GM18868 (cell line): ENCODE data around the gene ZMIZ1.

ENCODE experiments used
- ATAC-seq: cut with Tn5 transposase; IDR thresholded peaks from one replicate; pipeline ENCODE4 v1.9.1; 2021; ENCODE audit warnings: mild to moderate bottlenecking, moderate library complexity; ENCODE audit not compliant: unreplicated experiment

ZMIZ1 gene

DNA sequence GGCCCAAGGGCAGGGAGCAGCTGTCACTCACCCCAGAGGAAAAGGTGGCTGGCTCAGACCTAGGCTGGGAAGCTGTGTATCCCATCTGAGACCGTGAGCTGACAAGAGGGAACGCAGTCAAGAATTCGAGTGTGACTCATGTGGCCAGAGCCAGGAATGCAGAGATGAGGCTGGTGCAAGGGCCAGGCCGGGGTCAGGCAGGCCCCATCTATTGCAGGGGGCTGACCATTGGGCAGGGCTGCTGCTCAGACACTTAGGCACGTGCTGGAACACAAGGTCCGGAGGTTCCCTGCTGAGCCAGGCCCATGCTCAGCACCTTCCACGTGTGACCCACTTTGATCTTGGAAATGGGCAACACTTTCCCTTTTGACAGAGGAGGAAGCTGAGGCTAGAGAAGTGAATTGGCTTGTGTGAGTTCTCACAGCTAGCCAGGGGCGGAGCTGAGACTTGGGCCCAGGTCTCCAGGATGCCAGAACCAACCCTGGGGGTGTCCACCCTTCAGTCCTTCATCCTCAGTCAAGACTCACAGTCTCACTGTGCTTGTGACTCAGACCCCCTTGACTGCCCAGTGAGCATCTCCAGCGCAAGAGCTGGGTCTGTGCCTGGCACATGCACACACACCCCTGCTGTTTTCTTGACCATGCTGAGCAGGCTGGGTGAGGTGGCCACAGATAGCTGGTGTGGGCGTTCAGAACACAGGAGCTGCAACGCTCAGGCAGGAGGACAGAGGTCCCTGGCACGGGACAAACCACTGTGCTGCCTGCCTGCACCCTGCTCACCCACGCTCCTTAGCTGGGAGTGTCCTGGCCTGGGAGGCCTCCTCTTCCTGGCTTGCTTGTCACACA, 230.9 kb downstream of the ZMIZ1 start:
- no peak for ATAC-seq

DNA sequence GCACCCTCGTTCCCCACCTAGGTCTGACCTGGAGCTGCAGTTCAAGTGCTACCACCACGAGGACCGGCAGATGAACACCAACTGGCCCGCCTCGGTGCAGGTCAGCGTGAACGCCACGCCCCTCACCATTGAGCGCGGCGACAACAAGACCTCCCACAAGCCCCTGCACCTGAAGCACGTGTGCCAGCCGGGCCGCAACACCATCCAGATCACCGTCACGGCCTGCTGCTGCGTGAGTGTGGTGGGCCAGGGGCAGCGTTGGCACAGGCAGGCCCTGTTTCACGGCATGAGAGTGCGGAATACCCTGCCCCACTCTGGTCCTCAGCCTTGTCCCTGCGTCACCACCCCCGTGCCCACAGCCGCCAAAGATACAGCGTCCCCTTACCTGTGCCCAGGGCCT, 231.9 kb downstream of the ZMIZ1 start:
- no peak for ATAC-seq

DNA sequence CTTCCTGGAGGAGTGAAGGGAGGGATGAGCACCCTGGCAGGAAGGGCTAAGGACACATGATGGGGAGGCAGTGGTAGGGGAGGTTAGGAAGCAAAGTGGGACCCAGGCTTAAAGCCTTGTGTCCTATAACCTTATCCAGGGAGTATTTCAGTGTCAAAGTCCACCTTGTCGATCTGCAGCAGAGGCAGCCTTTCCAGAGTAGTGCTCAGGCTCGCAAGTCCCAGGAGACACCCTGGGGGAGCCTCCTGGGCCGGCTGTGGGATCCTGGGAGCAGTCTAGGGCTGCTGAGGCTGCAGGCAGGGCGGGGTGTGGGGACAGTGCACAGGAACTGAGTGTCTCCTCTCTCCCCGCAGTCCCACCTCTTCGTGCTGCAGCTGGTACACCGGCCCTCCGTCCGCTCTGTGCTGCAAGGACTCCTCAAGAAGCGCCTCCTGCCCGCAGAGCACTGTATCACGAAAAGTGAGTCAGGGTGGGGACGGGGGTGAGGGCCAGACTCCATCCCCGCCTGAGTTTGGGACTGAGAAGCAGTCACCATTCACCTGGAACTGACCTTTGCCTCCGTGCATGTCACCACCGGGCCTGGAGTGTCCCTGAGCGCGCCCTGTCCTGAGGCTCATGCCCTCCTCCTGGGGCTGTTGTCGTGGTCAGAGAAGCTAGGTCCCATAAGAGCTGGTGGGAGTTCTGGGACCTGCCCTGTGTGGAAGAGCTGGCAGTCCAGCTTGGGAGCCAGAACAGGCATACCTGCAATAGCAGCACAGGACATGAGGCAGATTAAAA, 233.2 kb downstream of the ZMIZ1 start:
- ATAC-seq: no peak

DNA sequence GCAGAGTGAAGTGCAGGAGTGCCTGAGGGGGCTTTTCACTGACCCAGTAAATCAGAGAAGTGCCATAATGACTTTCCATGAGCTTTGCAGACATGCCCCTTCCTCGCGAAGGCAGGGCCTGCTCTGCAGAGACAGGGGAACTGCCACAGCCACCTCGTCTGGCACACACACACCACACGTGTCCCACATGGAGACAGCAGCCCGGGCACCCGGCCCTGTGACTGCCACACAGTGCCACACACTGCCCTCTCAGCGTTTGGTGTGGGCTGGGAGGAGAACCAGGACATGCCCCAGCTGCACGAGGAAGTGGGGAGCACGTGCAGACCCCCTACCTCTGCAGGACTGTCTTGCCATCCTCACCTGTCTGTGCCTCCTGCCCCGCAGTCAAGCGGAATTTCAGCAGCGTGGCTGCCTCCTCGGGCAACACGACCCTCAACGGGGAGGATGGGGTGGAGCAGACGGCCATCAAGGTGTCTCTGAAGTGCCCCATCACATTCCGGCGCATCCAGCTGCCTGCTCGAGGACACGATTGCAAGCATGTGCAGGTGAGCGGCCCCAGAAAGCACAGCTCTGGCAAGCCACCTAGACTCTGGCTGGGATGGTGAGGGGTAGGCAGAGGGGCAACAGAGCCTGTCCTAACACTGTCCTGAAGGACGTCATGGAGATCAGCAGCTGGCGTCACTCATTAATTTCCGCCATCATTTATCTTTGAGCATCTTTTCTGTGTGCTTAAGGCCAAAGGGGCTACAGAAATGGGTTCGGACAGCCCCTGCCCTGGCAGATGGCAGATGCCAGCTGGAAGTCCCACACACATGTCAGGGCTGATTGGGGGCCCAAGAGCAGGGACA, 235.1 kb downstream of the ZMIZ1 start:
- no peak for ATAC-seq

DNA sequence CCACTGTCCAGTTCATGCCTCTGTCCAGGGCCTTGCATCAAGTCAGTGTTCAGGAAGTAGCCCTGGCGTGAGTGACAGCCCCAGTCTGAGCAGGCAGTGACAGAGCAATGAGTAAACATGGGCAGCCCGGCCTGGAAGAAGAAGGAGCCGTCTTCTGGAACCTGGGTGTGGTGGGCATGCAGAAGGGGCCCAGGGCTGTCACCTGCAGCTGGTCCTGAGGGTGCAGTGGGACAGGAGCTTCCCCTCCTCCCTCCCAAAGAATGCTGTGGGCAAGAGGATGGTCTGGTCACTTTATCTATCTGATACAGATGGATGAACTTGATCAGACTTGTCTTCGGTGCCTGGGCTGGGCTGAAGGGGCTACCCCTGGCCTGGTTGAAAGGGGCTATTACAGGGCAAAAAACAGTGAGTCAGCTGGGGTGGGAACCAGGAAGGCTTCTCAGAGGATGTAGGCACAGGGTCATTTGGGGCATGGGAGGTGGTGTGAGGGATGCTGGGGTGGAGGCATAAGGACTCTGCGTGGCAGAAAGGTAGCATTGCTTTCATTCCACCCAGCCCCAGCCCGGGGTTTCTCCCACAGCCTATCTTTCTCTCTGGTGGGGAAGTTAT, 235.8 kb downstream of the ZMIZ1 start:
- no peak for ATAC-seq

DNA sequence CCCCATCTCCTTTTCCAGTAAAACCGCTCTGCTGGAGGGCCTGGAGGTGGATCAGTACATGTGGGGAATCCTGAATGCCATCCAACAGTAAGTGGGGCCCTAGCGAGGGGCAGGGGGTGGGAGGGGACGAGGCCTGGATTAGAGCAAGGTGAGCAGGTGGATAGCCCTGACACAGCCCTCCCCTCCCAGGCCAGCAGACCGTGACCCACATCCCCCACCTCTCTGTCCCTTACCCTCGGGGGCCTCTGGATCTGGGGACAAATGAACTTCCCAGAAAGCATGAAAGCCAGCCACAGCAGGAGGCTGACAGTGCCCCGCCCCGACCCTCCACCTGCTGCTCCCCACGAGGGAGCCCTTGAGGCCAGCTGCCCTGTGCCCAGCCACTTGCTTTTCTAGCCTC, 236.7 kb downstream of the ZMIZ1 start:
- no peak for ATAC-seq

DNA sequence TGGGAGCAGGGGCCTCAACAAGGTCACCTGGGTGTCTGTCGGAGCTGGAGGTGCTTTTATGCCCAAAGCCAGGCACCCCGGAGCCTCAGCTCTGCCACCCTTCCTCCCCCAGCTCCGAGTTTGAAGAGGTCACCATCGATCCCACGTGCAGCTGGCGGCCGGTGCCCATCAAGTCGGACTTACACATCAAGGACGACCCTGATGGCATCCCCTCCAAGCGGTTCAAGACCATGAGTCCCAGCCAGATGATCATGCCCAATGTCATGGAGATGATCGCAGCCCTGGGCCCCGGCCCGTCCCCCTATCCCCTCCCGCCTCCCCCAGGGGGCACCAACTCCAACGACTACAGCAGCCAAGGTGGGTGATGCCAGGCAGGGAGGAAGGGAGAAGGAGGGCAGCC, 237.2 kb downstream of the ZMIZ1 start:
- ATAC-seq: no peak

DNA sequence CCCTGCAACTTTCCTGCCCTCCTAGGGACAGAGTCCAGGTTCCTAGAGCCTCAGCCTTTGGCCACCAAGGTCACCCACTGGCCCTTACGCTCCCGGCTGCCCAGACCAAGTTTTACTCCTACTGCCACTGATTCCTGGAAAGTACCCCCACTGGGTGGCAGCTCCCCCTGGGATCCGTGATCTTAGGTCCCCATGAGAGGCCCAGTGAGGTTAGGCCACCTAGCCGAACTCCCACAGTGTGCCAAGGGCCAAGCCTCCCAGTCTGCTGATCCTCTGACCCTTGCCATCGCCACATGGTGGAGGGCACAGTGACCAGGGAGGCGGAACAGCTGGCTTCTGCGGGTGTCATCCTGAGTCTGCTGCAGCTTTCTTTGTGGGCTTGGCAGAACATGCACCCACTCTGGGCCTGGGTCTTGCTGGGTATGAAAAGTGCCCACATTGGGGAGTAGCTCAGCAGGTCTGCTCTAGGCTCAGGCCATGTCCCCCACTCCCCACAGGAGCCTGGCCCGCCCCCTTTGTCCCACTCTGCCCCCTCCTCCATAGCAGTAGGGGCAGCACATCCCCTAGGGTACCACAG, 238.0 kb downstream of the ZMIZ1 start:
- no peak for ATAC-seq

DNA sequence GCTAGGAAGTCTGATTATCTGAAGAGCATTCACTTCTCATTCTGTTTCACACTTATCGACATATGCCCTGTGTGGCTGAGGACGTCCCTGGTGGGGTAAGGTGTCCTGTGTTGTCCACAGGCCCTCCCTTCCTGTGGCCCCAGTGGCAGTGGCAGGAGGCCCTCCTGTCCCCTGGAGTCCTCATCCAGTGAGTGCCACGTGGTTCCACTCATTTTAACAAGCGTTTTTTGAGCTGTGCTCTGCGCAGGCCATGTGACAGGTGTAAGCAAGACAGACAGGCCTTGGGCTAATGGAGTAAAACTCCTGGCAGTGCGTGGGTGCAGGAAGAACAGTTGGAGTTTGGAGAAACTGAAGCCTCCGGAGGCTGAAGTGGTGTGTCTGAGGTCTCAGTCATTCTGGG, 239.2 kb downstream of the ZMIZ1 start:
- ATAC-seq: no peak

DNA sequence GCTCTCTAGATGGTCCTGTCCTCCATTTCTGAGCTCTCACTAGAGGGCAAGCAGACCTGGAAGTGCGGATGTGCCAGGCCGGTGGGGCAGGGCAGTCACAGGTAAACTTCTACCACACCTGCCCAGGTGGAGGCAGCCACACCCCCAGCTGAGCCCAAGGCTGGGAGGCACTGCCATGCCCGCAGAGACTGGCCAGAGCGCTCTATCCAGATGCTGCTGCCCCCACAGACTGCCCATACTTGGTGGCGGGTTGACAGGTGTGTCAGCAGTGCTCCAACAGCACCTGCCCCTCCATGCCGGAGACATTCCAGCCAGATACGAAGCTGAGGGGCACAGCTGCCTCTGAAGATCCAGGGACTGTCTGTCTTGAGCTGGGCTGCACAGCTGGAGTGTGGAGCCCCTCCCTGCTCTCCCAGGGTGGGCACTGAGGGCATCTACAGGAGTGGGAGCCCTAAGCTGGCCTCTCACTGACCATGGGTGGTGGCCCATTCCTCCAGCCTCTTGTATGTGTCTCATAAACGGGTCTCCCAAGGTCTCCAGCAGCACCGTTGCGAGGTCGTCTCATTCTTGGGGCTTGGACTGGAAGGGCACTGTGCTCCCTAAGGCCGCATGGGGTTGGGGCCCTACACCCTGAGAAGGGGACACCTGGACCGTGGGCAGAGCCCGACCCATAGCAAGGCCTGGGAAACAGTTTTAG, 240.4 kb downstream of the ZMIZ1 start:
- ATAC-seq: no peak

DNA sequence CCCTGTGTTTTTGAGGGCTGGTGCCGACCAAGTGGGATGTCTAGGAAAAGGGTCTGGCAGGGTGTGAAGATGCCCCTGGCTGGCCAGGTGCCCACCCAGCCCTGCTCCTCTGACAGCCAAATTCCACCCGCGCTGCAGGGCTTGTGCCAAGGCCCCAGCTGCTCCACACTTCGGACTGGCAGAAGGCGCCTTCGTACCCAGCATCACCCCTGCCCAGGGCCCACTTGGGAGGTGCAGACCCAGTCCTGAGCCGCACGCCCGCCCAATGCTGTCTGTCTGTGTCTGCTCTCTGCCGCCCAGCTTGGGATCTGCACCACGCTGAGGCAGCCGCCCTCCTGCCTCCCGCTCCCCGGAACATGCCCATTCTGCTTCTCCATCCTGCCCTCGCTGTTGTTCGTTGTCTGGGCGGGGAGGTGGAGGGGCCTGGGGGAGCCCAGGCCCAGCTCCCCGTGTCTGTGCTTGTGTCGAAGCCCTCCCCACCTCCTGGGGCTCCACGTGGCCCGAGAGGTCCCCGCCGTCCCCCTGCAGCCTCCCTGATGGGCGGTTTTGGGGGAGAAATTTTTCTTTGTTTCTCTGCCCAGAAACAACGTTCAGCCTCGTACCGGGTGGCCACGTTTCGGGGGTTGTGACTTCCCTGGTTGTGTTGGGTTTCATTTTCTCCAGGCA, 241.6 kb downstream of the ZMIZ1 start:
- ATAC-seq: no peak

DNA sequence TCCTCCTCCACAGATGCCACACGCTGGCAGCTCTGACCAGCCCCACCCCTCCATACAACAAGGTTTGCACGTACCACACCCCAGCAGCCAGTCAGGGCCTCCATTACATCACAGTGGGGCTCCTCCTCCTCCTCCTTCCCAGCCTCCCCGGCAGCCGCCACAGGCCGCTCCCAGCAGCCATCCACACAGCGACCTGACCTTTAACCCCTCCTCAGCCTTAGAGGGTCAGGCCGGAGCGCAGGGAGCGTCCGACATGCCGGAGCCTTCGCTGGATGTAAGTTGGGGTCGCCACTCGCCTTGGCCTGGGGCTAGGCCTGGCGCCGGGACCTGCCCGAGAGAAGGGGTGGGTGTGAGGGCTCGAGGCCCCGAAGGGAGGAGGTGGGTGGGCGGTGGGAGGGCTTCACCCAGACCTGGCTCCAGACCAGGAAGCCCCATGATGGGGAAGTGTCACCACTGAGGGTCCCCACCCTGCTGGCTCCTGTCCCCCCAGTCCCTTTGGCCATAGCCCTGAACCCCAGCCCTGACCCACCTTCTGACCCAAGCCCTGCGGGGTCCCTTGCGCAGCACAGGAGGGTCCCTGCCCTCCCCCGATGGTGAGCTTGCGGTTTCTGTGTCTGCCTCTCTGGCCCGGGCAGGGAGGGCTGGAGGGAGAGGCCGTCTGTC, 242.3 kb downstream of the ZMIZ1 start:
- ATAC-seq: no peak

DNA sequence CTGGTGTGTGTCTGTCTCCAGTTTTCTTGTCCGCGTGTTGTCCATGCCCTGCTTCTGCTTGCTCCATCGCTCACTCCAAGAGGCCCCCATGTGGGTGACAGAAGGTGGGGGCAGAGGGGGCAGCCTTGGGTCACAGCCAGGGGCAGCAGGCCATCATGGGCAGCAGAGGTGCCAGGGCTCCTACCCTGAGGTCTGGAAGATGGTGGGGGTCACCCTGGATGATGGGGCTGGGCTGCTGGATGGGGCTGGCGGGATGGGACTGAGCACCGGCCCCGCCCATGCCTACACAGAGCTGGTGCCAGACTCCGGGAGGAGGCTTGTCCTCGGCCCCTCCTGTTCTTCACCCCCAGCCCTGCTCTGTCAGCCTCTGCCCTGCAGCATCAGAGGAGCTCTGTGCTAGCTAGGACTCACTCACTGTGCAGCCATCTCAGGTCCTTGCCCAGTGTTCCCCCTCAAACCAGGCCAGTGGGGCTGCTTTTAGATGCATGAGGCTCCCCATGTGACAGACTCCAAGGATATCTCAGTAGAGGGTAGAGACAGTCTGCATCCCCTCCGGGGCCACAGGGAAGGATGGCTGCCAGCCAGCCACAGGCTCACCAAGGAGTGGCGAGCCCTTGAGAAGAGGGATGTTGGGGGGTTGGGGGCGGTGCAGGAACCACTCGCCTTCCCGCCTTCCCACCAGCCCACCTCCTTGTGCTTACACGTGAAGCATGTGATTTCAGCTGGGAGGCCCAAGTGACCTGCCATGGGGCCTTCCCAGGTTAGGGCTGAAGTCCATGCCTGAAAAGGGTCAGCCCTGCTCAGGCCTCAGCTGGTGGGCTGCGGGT, 243.0 kb downstream of the ZMIZ1 start:
- ATAC-seq: no peak

DNA sequence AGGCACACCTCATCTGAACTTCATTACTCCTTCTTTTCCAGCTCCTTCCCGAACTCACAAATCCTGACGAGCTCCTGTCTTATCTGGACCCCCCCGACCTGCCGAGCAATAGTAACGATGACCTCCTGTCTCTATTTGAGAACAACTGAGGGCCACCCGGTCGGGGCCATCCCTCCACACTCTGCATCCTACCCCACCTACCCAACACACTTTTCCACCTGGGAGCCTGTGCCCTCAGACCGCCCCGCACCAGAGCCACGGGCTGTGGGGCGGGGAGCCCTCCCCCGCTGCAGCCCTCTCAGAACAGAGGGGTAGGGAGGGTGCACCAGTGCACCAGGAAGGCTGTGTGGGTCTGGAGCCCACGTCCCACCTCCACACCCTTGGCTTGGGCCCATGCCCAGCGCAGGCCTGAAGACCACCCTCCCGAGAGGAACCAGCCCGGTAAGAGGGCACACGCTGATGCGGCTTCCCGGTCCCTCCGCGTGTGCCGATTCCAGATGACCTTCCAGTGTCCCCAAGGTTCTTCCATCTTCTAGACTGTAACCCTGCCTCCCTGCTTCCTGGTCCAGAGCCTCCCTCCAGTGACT, 243.9 kb downstream of the ZMIZ1 start:
- ATAC-seq: no peak

DNA sequence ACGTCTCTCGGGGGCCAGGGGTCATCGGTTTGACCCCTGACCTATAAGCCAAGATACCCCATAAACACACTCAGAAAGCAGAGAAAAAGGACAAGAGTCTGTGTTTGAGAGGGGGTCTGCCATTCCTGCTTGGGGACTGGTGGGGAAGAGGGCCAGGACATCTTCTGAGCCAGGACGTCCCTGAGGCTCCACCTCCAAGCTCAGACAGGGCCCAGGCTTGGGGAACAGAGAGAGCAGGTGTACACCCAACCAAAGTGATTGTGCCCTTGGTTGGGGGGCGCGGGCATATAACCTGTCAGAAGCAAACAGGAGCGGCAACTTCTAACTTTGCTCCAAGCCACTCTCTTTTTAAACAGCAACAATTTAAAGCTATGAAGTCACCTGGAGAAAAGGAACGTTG, 244.6 kb downstream of the ZMIZ1 start:
- ATAC-seq: no peak

DNA sequence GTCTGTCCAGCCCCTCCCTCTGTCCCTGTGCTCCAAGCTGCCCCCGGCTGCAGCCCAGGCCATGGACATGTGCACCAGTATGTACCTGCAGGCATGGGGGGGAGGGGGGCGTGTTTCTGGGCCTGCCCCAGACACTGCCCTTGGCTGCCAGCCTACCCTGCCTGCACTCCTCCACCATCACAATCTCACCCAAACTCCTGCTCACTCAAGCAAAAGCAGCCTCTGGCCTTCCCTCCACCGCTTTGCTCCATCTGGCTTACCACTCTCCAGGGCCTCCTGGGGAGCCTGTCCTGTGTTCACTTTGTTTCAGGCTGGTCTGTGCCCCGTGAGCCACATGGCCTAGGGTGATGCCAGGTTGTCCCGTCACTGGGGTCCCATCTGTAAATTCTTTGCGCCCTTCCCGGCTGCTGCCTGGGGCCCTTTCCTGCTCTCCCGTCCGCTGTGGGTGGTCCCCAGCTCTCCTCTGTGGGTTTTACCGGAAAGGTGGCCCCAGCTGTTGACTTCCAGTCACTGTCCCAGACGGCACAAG, 245.2 kb downstream of the ZMIZ1 start:
- no peak for ATAC-seq

DNA sequence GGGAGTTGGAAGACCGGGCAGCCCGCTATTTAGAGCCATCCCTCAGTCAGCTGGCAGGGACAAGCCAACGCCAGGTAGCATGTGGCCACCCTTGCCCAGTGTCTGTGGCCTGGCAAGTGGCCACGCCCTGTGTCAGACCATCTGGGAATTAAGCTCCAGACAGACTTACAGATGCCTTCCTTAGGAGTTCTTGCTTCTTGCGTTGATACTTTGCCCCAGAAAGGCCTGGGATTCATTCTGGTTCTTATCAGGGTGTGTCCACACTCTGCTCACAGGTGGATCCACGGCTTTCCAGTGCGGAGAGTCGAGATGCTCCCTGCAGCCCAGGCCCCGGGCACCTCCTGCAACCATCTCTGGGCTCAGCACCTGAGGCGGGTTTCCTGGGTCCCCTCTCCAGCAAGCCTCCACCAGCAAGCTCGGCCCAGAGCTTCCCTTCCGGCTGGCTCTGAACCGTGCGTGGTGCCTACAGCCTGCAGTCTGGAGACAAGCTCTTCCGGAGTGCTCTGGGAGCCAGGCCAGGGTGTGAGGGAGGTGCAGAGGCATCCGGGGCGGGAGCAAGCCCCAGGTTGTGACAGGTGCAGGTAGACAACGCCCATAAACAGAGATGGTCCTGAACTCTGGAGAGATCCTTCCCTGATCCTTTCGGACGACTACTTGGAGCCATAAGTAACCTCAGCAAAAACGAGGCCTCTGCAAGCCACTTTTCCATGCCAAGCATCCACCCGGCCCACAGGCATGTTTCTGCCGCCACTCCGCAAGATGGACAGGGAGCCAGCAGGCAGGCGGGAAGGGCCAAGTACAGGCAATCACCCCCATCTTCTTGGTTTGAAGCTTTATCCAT, 246.2 kb downstream of the ZMIZ1 start:
- ATAC-seq: no peak
